Measurements from ENCODE around the gene TDRKH.
"Not testable (repeated sequence)": the region's sequence is repeated elsewhere in the genome, so short reads cannot be mapped to it uniquely, and the experiment has no call there.

TDRKH gene

GRCh38 chr1:151739590-151740355 lies 50.5 kb downstream of the TDRKH start:
- peak; percentile 93 for DNase-seq (ENCODE audit: low read depth)
- 0 out of 2 replicates have a peak, but pooled peaks have one; percentile 17 for TF ChIP-seq CTCF (IDR thresholded peaks at IDR 0.05; ENCODE audit: control insufficient read depth, extremely low read depth, insufficient read depth)
- peak overlapping the region; percentile 29 for H3K4me3 ChIP-seq (ENCODE audit: low read depth, low read length)

GRCh38 chr1:151737479-151737878 lies 52.8 kb downstream of the TDRKH start:
- no peak overlapping the region for H3K4me3 ChIP-seq (ENCODE audit: low read depth, low read length)
- TF ChIP-seq CTCF (IDR thresholded peaks at IDR 0.05; ENCODE audit: control insufficient read depth, extremely low read depth, insufficient read depth): no peak
- no peak for DNase-seq (ENCODE audit: low read depth)

DNA sequence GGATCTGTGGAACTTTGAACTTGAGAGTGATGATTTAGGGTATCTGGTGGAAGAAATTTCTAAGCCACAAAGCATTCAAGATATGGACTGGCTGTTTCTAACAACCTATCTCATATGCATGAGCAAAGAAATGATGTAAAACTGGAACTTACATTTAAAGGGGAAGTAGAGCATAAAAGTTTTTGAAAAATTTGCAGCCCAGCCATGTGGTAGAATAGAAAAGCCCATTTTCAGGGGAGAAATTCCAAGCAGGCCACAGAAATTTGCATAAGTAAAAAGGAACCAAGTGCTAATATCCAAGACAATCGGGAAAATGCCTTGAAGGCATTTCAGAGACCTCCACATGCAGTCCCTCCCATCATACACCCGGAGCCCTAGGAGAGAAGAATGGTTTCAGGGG lies 53.3 kb downstream of the TDRKH start:
- no peak for DNase-seq (ENCODE audit: low read depth)
- H3K4me3 ChIP-seq (ENCODE audit: low read depth, low read length): no peak overlapping the region
- TF ChIP-seq CTCF (IDR thresholded peaks at IDR 0.05; ENCODE audit: control insufficient read depth, extremely low read depth, insufficient read depth): no peak

DNA sequence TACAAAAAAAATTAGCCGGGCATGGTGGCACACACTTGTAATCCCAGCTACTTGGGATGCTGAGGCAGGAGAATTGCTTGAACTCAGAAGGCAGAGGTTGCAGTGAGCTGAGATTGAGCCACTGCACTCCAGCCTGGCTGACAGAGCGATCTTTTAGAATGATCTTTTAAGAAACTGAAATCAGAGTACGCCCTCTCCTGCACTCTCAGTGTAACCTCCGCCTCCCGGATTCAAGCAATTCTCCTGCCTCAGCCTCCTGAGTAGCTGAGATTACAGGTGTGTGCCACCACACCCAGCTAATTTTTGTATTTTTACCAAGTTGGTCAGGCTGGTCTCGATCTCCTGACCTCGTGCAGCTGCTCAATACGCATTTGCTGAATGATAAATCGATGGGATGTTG lies 56.3 kb downstream of the TDRKH start:
- not testable (repeated sequence) for DNase-seq (ENCODE audit: low read depth); H3K4me3 ChIP-seq (ENCODE audit: low read depth, low read length)

GRCh38 chr1:151733126-151733525 lies 57.2 kb downstream of the TDRKH start:
- TF ChIP-seq CTCF (IDR thresholded peaks at IDR 0.05; ENCODE audit: control insufficient read depth, extremely low read depth, insufficient read depth): no peak
- no peak overlapping the region for H3K4me3 ChIP-seq (ENCODE audit: low read depth, low read length)

GRCh38 chr1:151729966-151730291 lies 60.4 kb downstream of the TDRKH start:
- TF ChIP-seq CTCF (IDR thresholded peaks at IDR 0.05; ENCODE audit: control insufficient read depth, extremely low read depth, insufficient read depth): no peak
- H3K4me3 ChIP-seq (ENCODE audit: low read depth, low read length): no peak overlapping the region
- DNase-seq (ENCODE audit: low read depth): no peak

More at GRCh38 chr1:151733126-151733525, 57.2 kb downstream of the TDRKH start:
- peak; percentile 73 for DNase-seq (ENCODE audit: low read depth)

DNA sequence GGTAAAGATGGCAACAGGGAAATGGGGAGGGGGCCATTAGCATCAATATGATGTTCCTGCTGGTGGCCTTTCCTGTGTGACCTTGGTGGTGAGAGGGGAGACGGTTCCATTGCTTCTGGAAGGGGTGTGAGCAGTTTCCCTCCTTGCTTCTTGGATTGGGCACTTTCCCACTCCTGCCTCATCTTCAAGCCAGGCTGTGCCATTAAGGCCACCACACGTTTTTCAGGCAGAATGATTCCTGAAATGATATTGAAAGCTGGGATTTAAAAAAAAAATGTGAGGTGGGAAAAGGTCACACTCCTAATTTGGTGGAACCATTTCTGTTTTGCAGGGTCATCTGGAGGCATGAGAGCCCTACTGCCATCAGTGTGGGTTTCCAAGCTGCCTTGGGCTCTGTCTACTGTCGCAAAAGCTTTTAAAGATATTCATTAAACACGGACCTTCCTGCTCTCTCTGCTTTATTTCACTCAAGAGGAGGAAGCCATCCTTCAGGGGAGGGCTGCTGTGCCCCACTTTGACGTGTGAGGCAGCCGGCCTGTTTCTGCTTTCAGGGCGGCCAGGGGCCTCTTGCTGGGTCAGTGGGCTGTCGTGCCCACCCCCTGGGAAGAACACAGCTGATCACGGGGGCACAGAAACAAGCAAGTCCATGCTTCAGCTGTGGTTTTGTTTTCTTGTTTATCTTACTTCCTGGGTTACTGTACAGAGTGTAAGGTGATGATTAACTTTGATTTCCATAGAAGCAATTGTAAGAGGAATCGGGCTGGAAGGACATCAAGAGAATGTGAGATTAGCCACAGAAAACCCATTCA lies 60.9 kb downstream of the TDRKH start:
- H3K4me3 ChIP-seq (ENCODE audit: low read depth, low read length): no peak overlapping the region
- TF ChIP-seq CTCF (IDR thresholded peaks at IDR 0.05; ENCODE audit: control insufficient read depth, extremely low read depth, insufficient read depth): no peak
- DNase-seq (ENCODE audit: low read depth): no peak

All from LNCaP clone FGC (cell line).